Effector CD8-positive, alpha-beta T cell (primary cell): ENCODE data around the gene KRT76.
"Not testable (repeated sequence)": the region's sequence is repeated elsewhere in the genome, so short reads cannot be mapped to it uniquely, and the experiment has no call there.

Experiments
- DNase-seq: peaks from one replicate; lab custom pipeline; 2025; lab: John Stamatoyannopoulos, UW

Gene KRT76

GRCh38 chr12:52781399-52782082, 4.4 kb upstream of the KRT76 start:
- no peak for DNase-seq

GRCh38 chr12:52779914-52780313, 2.8 kb upstream of the KRT76 start:
- no peak for DNase-seq

- no peak for DNase-seq
These were observed 1.7 kb upstream of the KRT76 start for GRCh38 chr12:52778833-52779232.

GRCh38 chr12:52777566-52777965, 421 bp upstream of the KRT76 start:
- DNase-seq = no peak

GRCh38 chr12:52776435-52776834, 710 bp downstream of the KRT76 start:
- DNase-seq = no peak

GRCh38 chr12:52774629-52775250, 2.4 kb downstream of the KRT76 start:
- no peak for DNase-seq

GRCh38 chr12:52772772-52773171, 4.4 kb downstream of the KRT76 start:
- no peak for DNase-seq

GRCh38 chr12:52772188-52772587, 5.0 kb downstream of the KRT76 start:
- no peak for DNase-seq

GRCh38 chr12:52771505-52771904, 5.6 kb downstream of the KRT76 start:
- DNase-seq = no peak

- no peak for DNase-seq
These were observed 6.1 kb downstream of the KRT76 start for GRCh38 chr12:52771088-52771487.

GRCh38 chr12:52769946-52770345, 7.2 kb downstream of the KRT76 start:
- DNase-seq = no peak

- no peak for DNase-seq
These were observed 7.8 kb downstream of the KRT76 start for GRCh38 chr12:52769354-52769753.

- DNase-seq = no peak
These were observed 8.5 kb downstream of the KRT76 start for GRCh38 chr12:52768479-52769200.

GRCh38 chr12:52767427-52767826, 9.7 kb downstream of the KRT76 start:
- no peak for DNase-seq

GRCh38 chr12:52767020-52767379, 10.1 kb downstream of the KRT76 start:
- DNase-seq = no peak

GRCh38 chr12:52766351-52767019, 10.7 kb downstream of the KRT76 start:
- no peak for DNase-seq

GRCh38 chr12:52765702-52766101, 11.4 kb downstream of the KRT76 start:
- no peak for DNase-seq

GRCh38 chr12:52763991-52764390, 13.2 kb downstream of the KRT76 start:
- DNase-seq = no peak

GRCh38 chr12:52763036-52763659, 14.0 kb downstream of the KRT76 start:
- DNase-seq = no peak

GRCh38 chr12:52761802-52762201, 15.3 kb downstream of the KRT76 start:
- no peak for DNase-seq

GRCh38 chr12:52761218-52761617, 15.9 kb downstream of the KRT76 start:
- not testable (repeated sequence) for DNase-seq

GRCh38 chr12:52760623-52761022, 16.5 kb downstream of the KRT76 start:
- no peak for DNase-seq
